Fibroblast of lung (primary cell): ENCODE measurements around the gene THOP1. TPM values are rescaled to one million over a fixed set of nuclear protein-coding genes. Genes with fewer than 3 reads are reported as not detected.
"Not testable (repeated sequence)": the region's sequence is repeated elsewhere in the genome, so short reads cannot be mapped to it uniquely, and the experiment has no call there.

ENCODE experiments used
- DNase-seq, 2 donors: peaks; one replicate each; pipeline versions ENCODE4 v3.0.0 to v3.0.0-alpha.2; 2010; ENCODE audit warnings: low read depth in 2 of 2
- H2AFZ ChIP-seq: 2 replicates; pipeline ENCODE4 v1.5.1; 2012; ENCODE audit warnings: low read length, control low read depth, inconsistent platforms
- H3K27ac ChIP-seq: 2 replicates; pipeline ENCODE4 v1.5.1; 2011; ENCODE audit warnings: low read length, control low read depth; ENCODE audit not compliant: insufficient read depth
- H3K27me3 ChIP-seq: 2 replicates; pipeline ENCODE4 v1.5.1; 2011; ENCODE audit warnings: mild to moderate bottlenecking, low read length; ENCODE audit not compliant: control insufficient read depth, insufficient read depth
- H3K36me3 ChIP-seq: 2 replicates; pipeline ENCODE4 v1.5.1; 2011; ENCODE audit warnings: low read length; ENCODE audit not compliant: control insufficient read depth, insufficient read depth
- H3K4me1 ChIP-seq: 2 replicates; pipeline ENCODE4 v1.5.1; 2011; ENCODE audit warnings: low read length; ENCODE audit not compliant: control insufficient read depth, insufficient read depth; ENCODE audit errors: extremely low read depth
- H3K4me2 ChIP-seq: 2 replicates; pipeline ENCODE4 v1.5.1; 2011; ENCODE audit warnings: low read length, control low read depth; ENCODE audit not compliant: insufficient read depth; ENCODE audit errors: extremely low read depth
- H3K4me3 ChIP-seq, 4 experiments: fragments of 200-600 bp in 1 of 4; sonication (generic) in 1 of 4; replicated peaks in 1 of 4; 2 replicates each; pipeline ENCODE4 v1.5.1; 2011 to 2016; ENCODE audit warnings: low read length in 4 of 4, low read depth in 3 of 4, mild to moderate bottlenecking in 3 of 4, control low read depth in 2 of 4, inconsistent platforms in 1 of 4, mixed read lengths in 1 of 4; ENCODE audit not compliant: insufficient read depth in 1 of 4; ENCODE audit errors: control extremely low read depth in 1 of 4
- H3K79me2 ChIP-seq: 2 replicates; pipeline ENCODE4 v1.5.1; 2012; ENCODE audit warnings: mild to moderate bottlenecking, low read length, inconsistent platforms; ENCODE audit not compliant: control insufficient read depth, insufficient read depth
- H3K9ac ChIP-seq: 2 replicates; pipeline ENCODE4 v1.5.1; 2011; ENCODE audit warnings: mild to moderate bottlenecking, low read length, control low read depth; ENCODE audit not compliant: insufficient read depth
- H3K9me3 ChIP-seq: 2 replicates; pipeline ENCODE4 v1.5.1; 2012; ENCODE audit warnings: low read depth, low read length; ENCODE audit not compliant: control insufficient read depth, insufficient read depth
- H4K20me1 ChIP-seq: 2 replicates; pipeline ENCODE4 v1.5.1; 2011; ENCODE audit warnings: low read length; ENCODE audit not compliant: control insufficient read depth, insufficient read depth; ENCODE audit errors: extremely low read depth
- CTCF ChIP-seq, 2 donors: IDR thresholded peaks in 1 of 2; conservative IDR thresholded peaks in 1 of 2; 1 replicate in 1 of 2; 2 replicates in 1 of 2; pipeline ENCODE4 v1.5.1; 2011 to 2012; ENCODE audit warnings: low read length in 2 of 2, control low read depth in 1 of 2, inconsistent platforms in 1 of 2, low read depth in 1 of 2, mild to moderate bottlenecking in 1 of 2
- EZH2 ChIP-seq: IDR thresholded peaks from 2 replicates; pipeline ENCODE4 v1.5.1; 2012; ENCODE audit warnings: low read length, control low read depth, mild to moderate bottlenecking; ENCODE audit errors: missing control alignments
- polyA plus RNA-seq, 2 donors: library from polyadenylated mRNA; depleted of rRNA in 1 of 2; stranded (reverse) in 1 of 2; unstranded in 1 of 2; fragments of >200 nt; gene quantifications; 2 replicates each; pipeline ENCODE4 v1.2.1, GENCODE V29; 2011 to 2012; ENCODE audit warnings: missing spikeins in 1 of 2
- total RNA-seq: library from RNA; depleted of rRNA; stranded (reverse); fragments of >200 nt; gene quantifications from 2 replicates; pipeline ENCODE4 v1.2.1, GENCODE V29; 2014

The THOP1 gene
- total and polyA plus RNA-seq, 2 donors (not counting 1 experiment from before 2014, with no cell fraction given) = 23.6 to 49.5 TPM

DNA sequence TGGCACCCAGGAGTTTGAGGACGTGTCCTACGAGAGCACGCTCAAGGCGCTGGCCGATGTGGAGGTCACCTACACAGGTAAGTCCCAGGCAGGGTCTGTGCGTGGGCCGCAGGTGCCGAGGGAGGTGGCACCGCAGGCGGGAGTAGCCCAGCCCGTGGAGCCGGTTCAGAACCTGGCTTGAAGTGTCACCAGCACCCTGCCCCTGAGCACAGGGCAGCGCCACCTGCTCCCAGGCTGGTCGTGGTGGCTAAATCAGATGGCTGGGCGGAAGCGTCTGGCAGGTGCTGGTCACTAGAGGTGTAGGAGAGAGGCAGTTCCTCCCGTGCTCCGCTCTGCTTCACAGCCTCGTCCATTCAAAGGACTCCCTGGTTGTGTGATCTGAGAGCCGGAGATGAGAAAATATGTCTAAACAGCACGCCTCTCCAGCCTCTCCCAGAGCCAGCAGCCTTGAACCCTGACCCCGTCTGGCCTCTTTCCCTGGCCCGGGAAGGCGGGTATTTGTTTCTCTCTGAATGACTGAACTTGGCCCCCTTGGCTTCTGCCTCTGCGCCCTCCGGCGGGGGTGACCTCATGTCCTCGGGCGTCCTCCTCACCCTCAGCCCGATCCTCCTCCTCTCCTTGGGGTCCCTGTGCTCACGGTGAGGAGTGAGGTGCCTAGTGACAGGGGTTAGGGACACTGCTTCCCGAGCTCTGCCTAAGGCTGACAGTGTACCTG is 5.4 kb downstream of the THOP1 start:
- no peak for DNase-seq
- TF ChIP-seq CTCF (conservative IDR thresholded peaks at IDR 0.05 in 1 of 2, IDR thresholded peaks at IDR 0.05 in 1 of 2; ENCODE audit: low read depth in 1 of 2, low read length in 2 of 2) = no peak
- no peak for TF ChIP-seq EZH2
- no peaks in the 10 kb centered on the region for H4K20me1 ChIP-seq

GRCh38 chr19:2791440-2791839 is 6.1 kb downstream of the THOP1 start:
- peaks cover 11% of the 10 kb centered on the region for H3K79me2 ChIP-seq
- no peak overlapping the region for H3K4me3 ChIP-seq
- H3K4me2 ChIP-seq = no peak overlapping the region
- no peak for TF ChIP-seq CTCF (conservative IDR thresholded peaks at IDR 0.05 in 1 of 2, IDR thresholded peaks at IDR 0.05 in 1 of 2; ENCODE audit: low read depth in 1 of 2, low read length in 2 of 2)
- no peak for TF ChIP-seq EZH2
- no peaks in the 10 kb centered on the region for H3K9me3 ChIP-seq
- H3K36me3 ChIP-seq = peaks cover 18% of the 10 kb centered on the region
- no peak overlapping the region for H3K9ac ChIP-seq
- H3K4me1 ChIP-seq = no peaks in the 10 kb centered on the region
- no peak for DNase-seq
- no peak overlapping the region for H2AFZ ChIP-seq
- H3K27me3 ChIP-seq = no peaks in the 10 kb centered on the region
- no peak overlapping the region for H3K27ac ChIP-seq
- H4K20me1 ChIP-seq = no peaks in the 10 kb centered on the region

More for the DNA sequence above, 5.4 kb downstream of the THOP1 start:
- H3K4me2 ChIP-seq = no peak overlapping the region
- H3K27me3 ChIP-seq = no peaks in the 10 kb centered on the region
- no peak overlapping the region for H2AFZ ChIP-seq
- H3K9me3 ChIP-seq = no peaks in the 10 kb centered on the region
- H3K36me3 ChIP-seq = peaks cover 13% of the 10 kb centered on the region
- no peaks in the 10 kb centered on the region for H3K4me1 ChIP-seq
- H3K9ac ChIP-seq = no peak overlapping the region
- no peak overlapping the region for H3K4me3 ChIP-seq
- H3K79me2 ChIP-seq = peaks cover 18% of the 10 kb centered on the region
- H3K27ac ChIP-seq = no peak overlapping the region

GRCh38 chr19:2791876-2792275 is 6.6 kb downstream of the THOP1 start:
- H3K27me3 ChIP-seq = no peaks in the 10 kb centered on the region
- no peaks in the 10 kb centered on the region for H4K20me1 ChIP-seq
- H3K27ac ChIP-seq = no peak overlapping the region
- H2AFZ ChIP-seq = no peak overlapping the region
- peaks cover 19% of the 10 kb centered on the region for H3K36me3 ChIP-seq
- H3K4me2 ChIP-seq = no peak overlapping the region
- no peak overlapping the region for H3K9ac ChIP-seq
- no peaks in the 10 kb centered on the region for H3K9me3 ChIP-seq
- no peak for DNase-seq
- no peaks in the 10 kb centered on the region for H3K4me1 ChIP-seq
- H3K4me3 ChIP-seq = no peak overlapping the region
- no peak for TF ChIP-seq EZH2
- TF ChIP-seq CTCF (conservative IDR thresholded peaks at IDR 0.05 in 1 of 2, IDR thresholded peaks at IDR 0.05 in 1 of 2; ENCODE audit: low read depth in 1 of 2, low read length in 2 of 2) = no peak
- peaks cover 10% of the 10 kb centered on the region for H3K79me2 ChIP-seq

- H3K27ac ChIP-seq, H3K9ac ChIP-seq, H3K4me3 ChIP-seq, H2AFZ ChIP-seq, DNase-seq, H4K20me1 ChIP-seq, H3K79me2 ChIP-seq, H3K27me3 ChIP-seq, H3K4me1 ChIP-seq, H3K9me3 ChIP-seq, H3K4me2 ChIP-seq: not testable (repeated sequence)
- H3K36me3 ChIP-seq = peaks cover 21% of the 10 kb centered on the region
Measured at GRCh38 chr19:2792666-2793065, 7.4 kb downstream of the THOP1 start.
